Measurements from ENCODE around the gene TSPAN18. TPM values are rescaled to one million over a fixed set of nuclear protein-coding genes. Genes with fewer than 3 reads are reported as not detected.

TSPAN18 gene
- total RNA-seq, 2 experiments from 2014 or later = 5.8 to 8.2 TPM

GRCh38 chr11:44755556-44756523 is 29.1 kb downstream of the TSPAN18 start:
- CTCF ChIA-PET = interaction anchor here (0.7 kb wide), 1 partner anchor 165 kb away, joined by 3 read pairs; no protein-coding TSS in a partner anchor
- H3K27ac Mint-ChIP-seq = no peak overlapping the region
- intact Hi-C loops (cut with micrococcal nuclease) = no loop called here

GRCh38 chr11:44758983-44759382 is 32.2 kb downstream of the TSPAN18 start:
- POLR2A ChIA-PET = interaction anchor here (0.8 kb wide), 1 partner anchor 12 kb away, joined by 3 read pairs; no protein-coding TSS in a partner anchor
- CTCF ChIA-PET = interaction anchor here (0.7 to 1.3 kb wide), 4 partner anchors 17 to 150 kb away, joined by 3 to 6 read pairs (median 3); no protein-coding TSS in a partner anchor
- H3K4me3 Mint-ChIP-seq = no peak overlapping the region
- peaks cover 10% of the 10 kb centered on the region for H3K36me3 Mint-ChIP-seq
- H3K27me3 Mint-ChIP-seq = no peaks in the 10 kb centered on the region
- H3K9me3 Mint-ChIP-seq = peaks cover 12% of the 10 kb centered on the region
- intact Hi-C loops (cut with micrococcal nuclease) = no loop called here
- H3K27ac Mint-ChIP-seq = no peak overlapping the region
- DNase-seq = no peak
- H3K4me1 Mint-ChIP-seq (ENCODE audit: low read depth) = peaks cover 15% of the 10 kb centered on the region

More at GRCh38 chr11:44755556-44756523, 29.1 kb downstream of the TSPAN18 start:
- Mint-ChIP-seq H3K27me3 (no peaks in the 10 kb centered on the region), H3K4me1 (ENCODE audit: low read depth) (peaks cover 13% of the 10 kb centered on the region), H3K9me3 (peaks cover 12% of the 10 kb centered on the region), H3K4me3 (no peak overlapping the region), H3K36me3 (peaks cover 10% of the 10 kb centered on the region)
- no peak for DNase-seq
- POLR2A ChIA-PET = no interaction called here

- ChIA-PET CTCF (interaction anchor here (0.7 to 2.2 kb wide), 5 partner anchors 10 to 135 kb away, joined by 3 to 9 read pairs (median 3); no protein-coding TSS in a partner anchor), POLR2A (no interaction called here)
- intact Hi-C loops (cut with micrococcal nuclease) = loop anchor here (2.0 kb wide), 1 partner anchor 15 kb away; no protein-coding TSS in a partner anchor
- no peak overlapping the region for H3K4me3 Mint-ChIP-seq
- H3K27ac Mint-ChIP-seq = no peak overlapping the region
- peaks cover 12% of the 10 kb centered on the region for H3K9me3 Mint-ChIP-seq
- DNase-seq = no peak
- no peaks in the 10 kb centered on the region for H3K27me3 Mint-ChIP-seq
- peaks cover 10% of the 10 kb centered on the region for H3K36me3 Mint-ChIP-seq
- H3K4me1 Mint-ChIP-seq (ENCODE audit: low read depth) = peaks cover 15% of the 10 kb centered on the region
Observed at GRCh38 chr11:44759743-44760476, 33.1 kb downstream of the TSPAN18 start.

GRCh38 chr11:44760477-44760872 is 33.7 kb downstream of the TSPAN18 start:
- Mint-ChIP-seq H3K9me3 (peaks cover 12% of the 10 kb centered on the region), H3K4me1 (ENCODE audit: low read depth) (peaks cover 15% of the 10 kb centered on the region), H3K36me3 (peaks cover 13% of the 10 kb centered on the region), H3K27me3 (no peaks in the 10 kb centered on the region), H3K4me3 (no peak overlapping the region), H3K27ac (no peak overlapping the region)
- CTCF ChIA-PET = interaction anchor here (0.9 to 2.2 kb wide), 4 partner anchors 11 to 134 kb away, joined by 3 to 9 read pairs (median 3); no protein-coding TSS in a partner anchor
- POLR2A ChIA-PET = no interaction called here
- intact Hi-C loops (cut with micrococcal nuclease) = loop anchor here (2.0 kb wide), 1 partner anchor 14 kb away; no protein-coding TSS in a partner anchor
- DNase-seq = no peak

- peaks cover 12% of the 10 kb centered on the region for H3K9me3 Mint-ChIP-seq
- intact Hi-C loops (cut with micrococcal nuclease) = loop anchor here (2.0 kb wide), 1 partner anchor 14 kb away; no protein-coding TSS in a partner anchor
- H3K27me3 Mint-ChIP-seq = no peaks in the 10 kb centered on the region
- DNase-seq = no peak
- peaks cover 19% of the 10 kb centered on the region for H3K36me3 Mint-ChIP-seq
- POLR2A ChIA-PET = no interaction called here
- H3K27ac Mint-ChIP-seq = no peak overlapping the region
- no peak overlapping the region for H3K4me3 Mint-ChIP-seq
- CTCF ChIA-PET = interaction anchor here (0.9 to 2.2 kb wide), 5 partner anchors 12 to 133 kb away, joined by 3 to 9 read pairs (median 3); no protein-coding TSS in a partner anchor
- H3K4me1 Mint-ChIP-seq (ENCODE audit: low read depth) = peaks cover 15% of the 10 kb centered on the region
Observed at GRCh38 chr11:44760917-44761550, 34.3 kb downstream of the TSPAN18 start.

- intact Hi-C loops (cut with micrococcal nuclease) = loop anchor here (2.0 kb wide), 1 partner anchor 13 kb away; no protein-coding TSS in a partner anchor
- H3K27ac Mint-ChIP-seq = no peak overlapping the region
- CTCF ChIA-PET = interaction anchor here (1.1 to 2.2 kb wide), 3 partner anchors 12 to 27 kb away, joined by 3 to 9 read pairs (median 3); no protein-coding TSS in a partner anchor
Observed at GRCh38 chr11:44761551-44761961, 34.8 kb downstream of the TSPAN18 start.

GRCh38 chr11:44763121-44763820 is 36.5 kb downstream of the TSPAN18 start:
- Mint-ChIP-seq H3K9me3 (peaks cover 9% of the 10 kb centered on the region), H3K27me3 (no peaks in the 10 kb centered on the region), H3K4me3 (no peak overlapping the region), H3K4me1 (ENCODE audit: low read depth) (peaks cover 15% of the 10 kb centered on the region), H3K36me3 (peaks cover 28% of the 10 kb centered on the region), H3K27ac (no peak overlapping the region)
- peak; percentile 8 for DNase-seq
- ChIA-PET CTCF (interaction anchor here (1.2 kb wide), 1 partner anchor 11 kb away, joined by 3 read pairs; no protein-coding TSS in a partner anchor), POLR2A (no interaction called here)
- intact Hi-C loops (cut with micrococcal nuclease) = no loop called here

More at GRCh38 chr11:44761551-44761961, 34.8 kb downstream of the TSPAN18 start:
- Mint-ChIP-seq H3K27me3 (no peaks in the 10 kb centered on the region), H3K4me3 (no peak overlapping the region), H3K36me3 (peaks cover 21% of the 10 kb centered on the region), H3K4me1 (ENCODE audit: low read depth) (peaks cover 15% of the 10 kb centered on the region), H3K9me3 (peaks cover 12% of the 10 kb centered on the region)
- DNase-seq = no peak
- POLR2A ChIA-PET = no interaction called here

GRCh38 chr11:44764583-44764982 is 37.8 kb downstream of the TSPAN18 start:
- no peak overlapping the region for H3K4me3 Mint-ChIP-seq
- CTCF ChIA-PET = interaction anchor here (3.9 kb wide), 1 partner anchor 11 kb away, joined by 36 read pairs; no protein-coding TSS in a partner anchor

GRCh38 chr11:44765026-44765595 is 38.3 kb downstream of the TSPAN18 start:
- peak; percentile 1 for DNase-seq
- ChIA-PET CTCF (interaction anchor here (3.9 kb wide), 1 partner anchor 11 kb away, joined by 36 read pairs; no protein-coding TSS in a partner anchor), POLR2A (no interaction called here)
- Mint-ChIP-seq H3K27ac (no peak overlapping the region), H3K4me3 (no peak overlapping the region), H3K27me3 (no peaks in the 10 kb centered on the region), H3K36me3 (peaks cover 28% of the 10 kb centered on the region), H3K4me1 (ENCODE audit: low read depth) (peaks cover 18% of the 10 kb centered on the region), H3K9me3 (peaks cover 3% of the 10 kb centered on the region)
- intact Hi-C loops (cut with micrococcal nuclease) = no loop called here

More at GRCh38 chr11:44764583-44764982, 37.8 kb downstream of the TSPAN18 start:
- Mint-ChIP-seq H3K9me3 (peaks cover 3% of the 10 kb centered on the region), H3K27ac (no peak overlapping the region), H3K36me3 (peaks cover 29% of the 10 kb centered on the region), H3K4me1 (ENCODE audit: low read depth) (peaks cover 19% of the 10 kb centered on the region), H3K27me3 (no peaks in the 10 kb centered on the region)
- POLR2A ChIA-PET = no interaction called here
- peak; percentile 3 for DNase-seq
- intact Hi-C loops (cut with micrococcal nuclease) = no loop called here

GRCh38 chr11:44765676-44766075 is 38.9 kb downstream of the TSPAN18 start:
- peak; percentile 2 for DNase-seq
- ChIA-PET CTCF (interaction anchor here (3.9 kb wide), 1 partner anchor 10 kb away, joined by 36 read pairs; no protein-coding TSS in a partner anchor), POLR2A (no interaction called here)
- Mint-ChIP-seq H3K27me3 (no peaks in the 10 kb centered on the region), H3K4me3 (no peak overlapping the region), H3K4me1 (ENCODE audit: low read depth) (peaks cover 21% of the 10 kb centered on the region), H3K9me3 (peaks cover 3% of the 10 kb centered on the region), H3K36me3 (peaks cover 28% of the 10 kb centered on the region), H3K27ac (no peak overlapping the region)
- intact Hi-C loops (cut with micrococcal nuclease) = no loop called here
